ENCODE data around the gene SLX9.

The SLX9 gene

DNA sequence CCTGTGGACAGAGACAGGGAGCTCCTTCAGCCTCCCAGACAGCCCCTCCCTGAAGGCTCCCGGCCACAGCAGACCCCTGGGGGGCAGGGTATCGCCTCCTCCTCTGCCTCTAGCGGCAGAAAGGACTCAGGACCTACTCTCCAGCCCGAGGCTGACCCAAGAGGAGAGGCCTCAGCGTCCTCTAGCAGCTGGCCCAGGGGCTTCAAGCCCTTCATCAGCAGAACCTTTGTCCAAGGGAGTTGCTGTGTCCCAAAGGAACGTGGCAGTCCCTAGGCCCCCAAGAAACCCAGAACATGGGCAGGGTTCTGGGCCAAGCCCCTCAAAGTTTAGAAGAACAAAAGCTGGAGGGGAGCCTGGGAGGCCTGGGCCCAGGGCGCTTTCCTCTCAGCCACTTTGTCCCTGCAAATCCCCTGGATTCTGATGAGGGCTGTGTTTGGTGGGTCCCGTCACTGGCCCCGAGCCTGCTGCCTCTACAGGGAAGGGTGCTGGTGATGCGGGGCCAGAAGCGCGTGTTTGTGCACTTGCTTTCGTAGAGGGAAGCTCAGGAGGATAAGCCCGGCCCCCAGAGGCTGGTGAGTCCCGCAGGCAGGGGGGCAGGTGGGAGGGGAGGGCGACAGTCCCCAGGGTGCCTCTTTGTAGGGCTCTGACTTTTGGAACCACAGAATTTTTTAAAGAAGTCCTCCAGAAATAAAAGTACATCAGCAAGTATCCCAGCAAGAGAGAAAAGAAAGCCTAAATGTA lies 32.4 kb upstream of the SLX9 start:
- TF ChIP-seq, protein P1, sequence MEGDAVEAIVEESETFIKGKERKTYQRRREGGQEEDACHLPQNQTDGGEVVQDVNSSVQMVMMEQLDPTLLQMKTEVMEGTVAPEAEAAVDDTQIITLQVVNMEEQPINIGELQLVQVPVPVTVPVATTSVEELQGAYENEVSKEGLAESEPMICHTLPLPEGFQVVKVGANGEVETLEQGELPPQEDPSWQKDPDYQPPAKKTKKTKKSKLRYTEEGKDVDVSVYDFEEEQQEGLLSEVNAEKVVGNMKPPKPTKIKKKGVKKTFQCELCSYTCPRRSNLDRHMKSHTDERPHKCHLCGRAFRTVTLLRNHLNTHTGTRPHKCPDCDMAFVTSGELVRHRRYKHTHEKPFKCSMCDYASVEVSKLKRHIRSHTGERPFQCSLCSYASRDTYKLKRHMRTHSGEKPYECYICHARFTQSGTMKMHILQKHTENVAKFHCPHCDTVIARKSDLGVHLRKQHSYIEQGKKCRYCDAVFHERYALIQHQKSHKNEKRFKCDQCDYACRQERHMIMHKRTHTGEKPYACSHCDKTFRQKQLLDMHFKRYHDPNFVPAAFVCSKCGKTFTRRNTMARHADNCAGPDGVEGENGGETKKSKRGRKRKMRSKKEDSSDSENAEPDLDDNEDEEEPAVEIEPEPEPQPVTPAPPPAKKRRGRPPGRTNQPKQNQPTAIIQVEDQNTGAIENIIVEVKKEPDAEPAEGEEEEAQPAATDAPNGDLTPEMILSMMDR (IDR thresholded peaks at IDR 0.05; ENCODE audit: extremely low read depth, insufficient read depth, missing control alignments), result no peak
- in situ Hi-C loops (cut with MboI; ENCODE audit: low pct_unique_long_range_greater_than_20kb, low sequenced_read_pairs, unreplicated experiment), result no loop called here
- DNase-seq (ENCODE audit: low spot score), result no peak

DNA sequence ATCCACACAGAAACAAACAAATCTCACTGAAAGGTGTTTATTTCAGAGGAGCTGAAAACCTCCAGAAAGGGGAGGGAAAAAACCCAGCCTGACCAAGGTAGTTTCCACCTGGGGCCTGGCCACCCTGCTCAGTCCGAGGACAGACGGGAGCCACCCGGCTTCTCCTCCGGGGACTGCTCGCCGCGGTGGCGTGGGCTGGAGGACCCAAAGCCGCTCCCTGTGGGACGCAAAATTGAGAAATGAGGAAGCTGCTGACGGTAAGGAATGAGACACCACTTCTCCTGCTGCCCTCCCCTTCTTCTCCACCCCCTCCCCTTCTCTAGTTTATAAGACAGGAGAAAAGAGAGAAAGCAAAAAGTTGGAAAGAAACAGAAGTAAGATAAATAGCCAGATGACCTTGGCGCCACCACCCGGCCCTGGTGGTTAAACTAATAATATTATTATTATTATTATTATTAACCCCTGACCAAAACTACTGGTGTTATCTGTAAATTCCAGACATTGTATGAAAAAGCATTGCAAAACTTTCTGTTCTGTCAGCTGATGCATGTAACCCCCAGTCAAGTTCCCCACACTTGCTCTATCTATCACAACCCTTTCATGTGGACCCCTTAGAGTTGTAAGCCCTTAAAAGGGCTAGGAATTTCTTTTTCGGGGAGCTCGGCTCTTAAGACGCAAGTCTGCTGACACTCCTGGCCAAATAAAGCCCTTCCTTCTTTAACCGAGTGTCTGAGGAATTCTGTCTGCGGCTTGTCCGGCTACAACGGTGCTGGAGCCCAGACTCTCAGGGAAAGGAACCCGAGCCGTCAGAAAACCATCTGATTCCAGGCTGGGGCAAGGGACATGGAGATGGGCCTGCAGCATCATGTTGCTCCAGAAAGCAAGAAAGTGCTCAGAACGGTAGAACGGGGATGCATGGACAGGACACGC lies 31.6 kb upstream of the SLX9 start:
- in situ Hi-C loops (cut with MboI; ENCODE audit: low pct_unique_long_range_greater_than_20kb, low sequenced_read_pairs, unreplicated experiment), result no loop called here
- peak; percentile 61 for DNase-seq (ENCODE audit: low spot score)
- TF ChIP-seq, protein P1 (IDR thresholded peaks at IDR 0.05; ENCODE audit: extremely low read depth, insufficient read depth, missing control alignments), result no peak

- DNase-seq (ENCODE audit: low spot score), result no peak
- TF ChIP-seq, protein P1 (IDR thresholded peaks at IDR 0.05; ENCODE audit: extremely low read depth, insufficient read depth, missing control alignments), result no peak
- in situ Hi-C loops (cut with MboI; ENCODE audit: low pct_unique_long_range_greater_than_20kb, low sequenced_read_pairs, unreplicated experiment), result no loop called here
Measured at GRCh38 chr21:44908908-44909307, 30.9 kb upstream of the SLX9 start.

DNA sequence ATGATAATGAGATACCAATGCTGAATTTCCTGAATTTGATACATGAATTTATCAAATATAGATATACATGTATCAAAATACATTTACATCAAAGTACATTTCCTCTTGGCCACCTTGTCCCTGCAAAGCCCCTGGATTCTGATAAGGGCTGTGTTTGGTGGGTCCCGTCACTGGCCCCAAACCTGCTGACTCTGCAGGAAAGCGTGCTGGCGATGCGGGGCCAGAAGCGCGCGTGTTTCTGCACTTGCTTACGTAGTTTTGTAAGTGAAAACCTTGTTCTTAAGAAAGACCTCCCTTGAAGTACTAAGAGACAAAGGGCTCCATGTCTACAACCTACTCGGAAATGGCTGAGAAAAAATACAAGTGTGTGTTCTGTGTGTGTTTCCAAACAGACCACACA lies 30.1 kb upstream of the SLX9 start:
- TF ChIP-seq, protein P1 (IDR thresholded peaks at IDR 0.05; ENCODE audit: extremely low read depth, insufficient read depth, missing control alignments), result no peak
- in situ Hi-C loops (cut with MboI; ENCODE audit: low pct_unique_long_range_greater_than_20kb, low sequenced_read_pairs, unreplicated experiment), result no loop called here
- DNase-seq (ENCODE audit: low spot score), result no peak

- in situ Hi-C loops (cut with MboI; ENCODE audit: low pct_unique_long_range_greater_than_20kb, low sequenced_read_pairs, unreplicated experiment), result no loop called here
- TF ChIP-seq, protein P1 (IDR thresholded peaks at IDR 0.05; ENCODE audit: extremely low read depth, insufficient read depth, missing control alignments), result no peak
- no peak for DNase-seq (ENCODE audit: low spot score)
Measured at GRCh38 chr21:44910229-44911067, 29.4 kb upstream of the SLX9 start.

DNA sequence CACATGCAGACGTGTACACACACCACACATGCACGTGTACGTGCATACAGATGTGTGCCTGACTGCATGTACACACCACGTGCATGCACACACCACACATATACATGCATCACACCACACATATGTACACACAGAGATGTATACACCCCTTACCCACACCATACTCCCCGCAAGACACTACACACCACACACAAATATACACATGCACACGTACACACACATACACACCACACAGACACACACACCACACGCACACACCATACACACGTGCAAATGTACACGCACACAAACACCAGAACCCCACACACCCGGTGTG lies 28.8 kb upstream of the SLX9 start:
- in situ Hi-C loops (cut with MboI; ENCODE audit: low pct_unique_long_range_greater_than_20kb, low sequenced_read_pairs, unreplicated experiment), result no loop called here
- TF ChIP-seq, protein P1 (IDR thresholded peaks at IDR 0.05; ENCODE audit: extremely low read depth, insufficient read depth, missing control alignments), result no peak
- DNase-seq (ENCODE audit: low spot score), result no peak
